Measurements from ENCODE around the gene HS3ST3A1.

GRCh38 chr17:13576661-13577526, 24.8 kb downstream of the HS3ST3A1 start:
- TF ChIP-seq POLR2AphosphoS5 (IDR thresholded peaks at IDR 0.05; ENCODE audit: low read depth, low read length) (no peak), TAF1 (IDR thresholded peaks at IDR 0.05; ENCODE audit: borderline replicate concordance, low read depth, low read length) (no peak)
